Tibial nerve (tissue), 4 donors: ENCODE measurements around the gene ZNF136.

Source experiments
- CTCF ChIP-seq, 5 experiments: fragments of 200-600 bp in 3 of 5; fragments of 450-650 bp in 2 of 5; sonication (generic) in 3 of 5; IDR thresholded peaks; one replicate each; pipeline ENCODE4 v1.5.1; 2016 to 2019; ENCODE audit warnings: antibody characterized with exemption in 5 of 5, mild to moderate bottlenecking in 3 of 5, moderate library complexity in 2 of 5
- EP300 ChIP-seq, 2 donors: sonication (generic); formaldehyde crosslinking; IDR thresholded peaks; one replicate each; pipeline ENCODE4 v1.6.1; 2017; ENCODE audit warnings: antibody characterized with exemption in 2 of 2, mild to moderate bottlenecking in 1 of 2
- POLR2A ChIP-seq, 2 donors: fragments of 450-650 bp; IDR thresholded peaks; one replicate each; pipeline ENCODE4 v1.6.1; 2017; ENCODE audit warnings: antibody characterized with exemption in 2 of 2, mild to moderate bottlenecking in 2 of 2, moderate library complexity in 2 of 2

DNA sequence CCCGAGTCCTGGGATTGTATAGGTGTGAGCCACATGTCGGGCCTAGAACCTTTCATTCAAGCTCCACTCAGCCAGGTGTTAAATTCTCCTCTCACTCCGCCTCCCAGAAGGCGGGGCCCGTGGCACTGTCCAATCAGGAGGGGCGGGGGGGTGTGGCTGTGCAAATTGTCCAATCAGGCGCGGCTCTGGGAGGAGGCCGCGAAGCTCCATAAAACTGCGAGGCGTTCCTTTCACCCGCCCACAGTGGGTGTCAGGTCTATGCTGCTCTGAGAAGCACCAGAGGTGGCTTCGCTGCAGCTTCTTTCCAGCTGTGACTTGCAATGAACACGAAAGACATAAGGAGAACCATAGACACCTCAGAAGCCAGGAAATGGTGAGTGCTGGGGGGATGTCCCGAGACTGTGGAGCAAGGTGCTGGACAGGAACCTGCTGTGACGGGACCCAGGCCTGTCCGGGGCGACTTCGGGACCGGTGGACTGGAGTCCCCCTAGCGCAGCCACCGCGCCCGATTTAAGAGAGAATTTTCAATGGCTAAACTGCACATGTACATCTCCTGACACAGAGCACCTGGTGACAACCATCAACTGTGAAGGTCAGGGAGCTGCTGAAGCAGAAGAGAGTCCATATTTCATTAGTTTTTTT lies 3.0 kb upstream of the ZNF136 start:
- TF ChIP-seq CTCF (IDR thresholded peaks at IDR 0.05) (no peak), POLR2A (IDR thresholded peaks at IDR 0.05) (no peak), EP300 (IDR thresholded peaks at IDR 0.05) (no peak)
